Smooth muscle cell of the pulmonary artery (primary cell): Measurements from ENCODE around the gene FAAH2. TPM values are rescaled to one million over a fixed set of nuclear protein-coding genes. Genes with fewer than 3 reads are reported as not detected.

ENCODE experiments used
- total RNA-seq: library from RNA; depleted of rRNA; stranded (reverse); fragments of >200 nt; gene quantifications from 2 replicates; pipeline ENCODE4 v1.2.3, GENCODE V29; 2014

Gene FAAH2
- 0.07 and 0.23 TPM in 2 replicates for total RNA-seq

GRCh38 chrX:57286507-57287251, at the start of gene FAAH2:
Gene FAAH2, plus strand, starts transcription at chrX:57286706. Its CDS starts 120 bp downstream, at chrX:57286826.

Other genes starting within 250 kb of the FAAH2 start
- gene SPIN2B, start 165.2 kb upstream of the FAAH2 start, total RNA-seq, result 6.9 and 8.5 TPM in 2 replicates
- gene SPIN2A, start 149.3 kb upstream of the FAAH2 start, total RNA-seq, result 0.53 and 0.85 TPM in 2 replicates